GM12878 (cell line): ENCODE results near the gene ATL3.

Experiments
- EGR1 ChIP-seq, 2 experiments: IDR thresholded peaks; 1 replicate in 1 of 2; 2 replicates in 1 of 2; pipeline ENCODE4 v1.6.1; 2011 to 2012; ENCODE audit warnings: low read depth in 2 of 2, low read length in 2 of 2, borderline replicate concordance in 1 of 2, mild to moderate bottlenecking in 1 of 2, moderate library complexity in 1 of 2
- POLR2A ChIP-seq: IDR thresholded peaks from 2 replicates; pipeline ENCODE4 v1.6.1; 2011; ENCODE audit warnings: low read depth, mild to moderate bottlenecking, low read length
- SMC3 ChIP-seq: IDR thresholded peaks from 2 replicates; pipeline ENCODE4 v1.6.1; 2011; ENCODE audit warnings: low read length, improper control_type of control experiment, borderline replicate concordance
- SP1 ChIP-seq: IDR thresholded peaks from one replicate; pipeline ENCODE4 v1.6.1; 2011; ENCODE audit warnings: low read depth, low read length
- SREBF2 ChIP-seq: IDR thresholded peaks from 2 replicates; pipeline ENCODE4 v1.6.1; 2012; ENCODE audit warnings: mild to moderate bottlenecking, low read length
- TARDBP ChIP-seq: IDR thresholded peaks from 2 replicates; pipeline ENCODE4 v1.6.1; 2016; ENCODE audit warnings: borderline replicate concordance
- TF ChIP-seq, protein P1 (sequence below), 3 experiments: IDR thresholded peaks in 2 of 3; conservative IDR thresholded peaks in 1 of 3; 2 replicates each; pipeline ENCODE4 v1.5.1; 2011; ENCODE audit warnings: low read depth in 3 of 3, low read length in 3 of 3, mild to moderate bottlenecking in 3 of 3, control low read depth in 2 of 3, moderate library complexity in 2 of 3, inconsistent platforms in 1 of 3, mixed read lengths in 1 of 3; ENCODE audit not compliant: control insufficient read depth in 2 of 3, insufficient read depth in 1 of 3; ENCODE audit errors: extremely low read depth in 1 of 3

GRCh38 chr11:63609536-63609935 is 61.6 kb downstream of the ATL3 start:
- TF ChIP-seq POLR2A (no peak), EGR1 (IDR thresholded peaks at IDR 0.05; ENCODE audit: borderline replicate concordance in 1 of 2, low read depth in 2 of 2, low read length in 2 of 2) (no peak), TARDBP (no peak), SP1 (no peak), SREBF2 (no peak), SMC3 (no peak)
- TF ChIP-seq, protein P1, sequence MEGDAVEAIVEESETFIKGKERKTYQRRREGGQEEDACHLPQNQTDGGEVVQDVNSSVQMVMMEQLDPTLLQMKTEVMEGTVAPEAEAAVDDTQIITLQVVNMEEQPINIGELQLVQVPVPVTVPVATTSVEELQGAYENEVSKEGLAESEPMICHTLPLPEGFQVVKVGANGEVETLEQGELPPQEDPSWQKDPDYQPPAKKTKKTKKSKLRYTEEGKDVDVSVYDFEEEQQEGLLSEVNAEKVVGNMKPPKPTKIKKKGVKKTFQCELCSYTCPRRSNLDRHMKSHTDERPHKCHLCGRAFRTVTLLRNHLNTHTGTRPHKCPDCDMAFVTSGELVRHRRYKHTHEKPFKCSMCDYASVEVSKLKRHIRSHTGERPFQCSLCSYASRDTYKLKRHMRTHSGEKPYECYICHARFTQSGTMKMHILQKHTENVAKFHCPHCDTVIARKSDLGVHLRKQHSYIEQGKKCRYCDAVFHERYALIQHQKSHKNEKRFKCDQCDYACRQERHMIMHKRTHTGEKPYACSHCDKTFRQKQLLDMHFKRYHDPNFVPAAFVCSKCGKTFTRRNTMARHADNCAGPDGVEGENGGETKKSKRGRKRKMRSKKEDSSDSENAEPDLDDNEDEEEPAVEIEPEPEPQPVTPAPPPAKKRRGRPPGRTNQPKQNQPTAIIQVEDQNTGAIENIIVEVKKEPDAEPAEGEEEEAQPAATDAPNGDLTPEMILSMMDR (IDR thresholded peaks at IDR 0.05 in 2 of 3, conservative IDR thresholded peaks at IDR 0.05 in 1 of 3; ENCODE audit: control insufficient read depth in 2 of 3, extremely low read depth in 1 of 3, insufficient read depth in 1 of 3, low read depth in 3 of 3, low read length in 3 of 3), result no peak
